Stimulated activated memory B cell treated with anti-CD40 and anti-IgM and Interleukin-4, amounts not matched to agents 10 μg/mL and 1 μg/mL and 100 μg/mL, for 72 hours (primary cell): Measurements from ENCODE around the gene RAB3A.
A peak's percentile ranks its signal among the peaks of the same experiment; 100 is the strongest.
"Not testable (repeated sequence)": the region's sequence is repeated elsewhere in the genome, so short reads cannot be mapped to it uniquely, and the experiment has no call there.

ENCODE experiments used
- ATAC-seq: fragments of 150-1000 bp; cut with Tn5 transposase; 2 replicates; pipeline ENCODE4 v1.10.0; 2021
- H3K27ac Mint-ChIP-seq: one replicate; pipeline ENCODE4 v1.8.0; 2022; ENCODE audit warnings: mild to moderate bottlenecking, mixed read lengths
- H3K27me3 Mint-ChIP-seq: one replicate; pipeline ENCODE4 v1.8.0; 2022; ENCODE audit warnings: mixed read lengths
- H3K36me3 Mint-ChIP-seq: one replicate; pipeline ENCODE4 v1.8.0; 2022; ENCODE audit warnings: mixed read lengths
- H3K4me1 Mint-ChIP-seq: one replicate; pipeline ENCODE4 v1.8.0; 2022; ENCODE audit warnings: mixed read lengths
- H3K4me3 Mint-ChIP-seq: one replicate; pipeline ENCODE4 v1.8.0; 2022; ENCODE audit warnings: mild to moderate bottlenecking, moderate library complexity, mixed read lengths
- H3K9me3 Mint-ChIP-seq: one replicate; pipeline ENCODE4 v1.8.0; 2022; ENCODE audit warnings: mixed read lengths

RAB3A gene

GRCh38 chr19:18214779-18215433 is 11.1 kb upstream of the RAB3A start:
- H3K27ac Mint-ChIP-seq, result peak overlapping the region; percentile 33
- peak; percentile 44 for ATAC-seq

GRCh38 chr19:18211683-18212082 is 7.8 kb upstream of the RAB3A start:
- H3K36me3 Mint-ChIP-seq, result no peaks in the 10 kb centered on the region
- ATAC-seq, result no peak
- H3K9me3 Mint-ChIP-seq, result no peaks in the 10 kb centered on the region
- peaks cover 4% of the 10 kb centered on the region for H3K4me1 Mint-ChIP-seq
- H3K4me3 Mint-ChIP-seq, result no peak overlapping the region
- no peak overlapping the region for H3K27ac Mint-ChIP-seq
- peaks cover 43% of the 10 kb centered on the region for H3K27me3 Mint-ChIP-seq

More at GRCh38 chr19:18214779-18215433, 11.1 kb upstream of the RAB3A start:
- H3K27me3 Mint-ChIP-seq, result peaks cover 36% of the 10 kb centered on the region
- no peaks in the 10 kb centered on the region for H3K36me3 Mint-ChIP-seq
- H3K4me1 Mint-ChIP-seq, result no peaks in the 10 kb centered on the region
- H3K4me3 Mint-ChIP-seq, result no peak overlapping the region
- no peaks in the 10 kb centered on the region for H3K9me3 Mint-ChIP-seq

GRCh38 chr19:18209912-18210311 is 6.1 kb upstream of the RAB3A start:
- not testable (repeated sequence) for H3K27ac Mint-ChIP-seq, H3K4me3 Mint-ChIP-seq, H3K9me3 Mint-ChIP-seq, H3K36me3 Mint-ChIP-seq, H3K4me1 Mint-ChIP-seq, ATAC-seq
- peaks cover 43% of the 10 kb centered on the region for H3K27me3 Mint-ChIP-seq

GRCh38 chr19:18208098-18208951 is 4.5 kb upstream of the RAB3A start:
- ATAC-seq, result no peak
- Mint-ChIP-seq H3K4me3 (no peak overlapping the region), H3K36me3 (no peaks in the 10 kb centered on the region), H3K27ac (peak overlapping the region; percentile 33), H3K9me3 (no peaks in the 10 kb centered on the region), H3K4me1 (peaks cover 19% of the 10 kb centered on the region), H3K27me3 (peaks cover 34% of the 10 kb centered on the region)

- no peaks in the 10 kb centered on the region for H3K9me3 Mint-ChIP-seq
- peaks cover 23% of the 10 kb centered on the region for H3K27me3 Mint-ChIP-seq
- no peak overlapping the region for H3K4me3 Mint-ChIP-seq
Observed at GRCh38 chr19:18206018-18206417, 2.2 kb upstream of the RAB3A start.

GRCh38 chr19:18205200-18205892 is 1.5 kb upstream of the RAB3A start:
- H3K4me1 Mint-ChIP-seq, result peaks cover 44% of the 10 kb centered on the region
- peak overlapping the region; percentile 86 for H3K4me3 Mint-ChIP-seq
- H3K36me3 Mint-ChIP-seq, result peaks cover 6% of the 10 kb centered on the region
- peak; percentile 13 for ATAC-seq
- H3K27me3 Mint-ChIP-seq, result peaks cover 17% of the 10 kb centered on the region
- H3K9me3 Mint-ChIP-seq, result no peaks in the 10 kb centered on the region
- H3K27ac Mint-ChIP-seq, result peak overlapping the region; percentile 81

More at GRCh38 chr19:18206018-18206417, 2.2 kb upstream of the RAB3A start:
- Mint-ChIP-seq H3K4me1 (peaks cover 40% of the 10 kb centered on the region), H3K36me3 (peaks cover 6% of the 10 kb centered on the region), H3K27ac (no peak overlapping the region)
- ATAC-seq, result no peak

- peak overlapping the region; percentile 81 for H3K27ac Mint-ChIP-seq
- H3K27me3 Mint-ChIP-seq, result peaks cover 9% of the 10 kb centered on the region
- H3K36me3 Mint-ChIP-seq, result peaks cover 6% of the 10 kb centered on the region
- peak; percentile 31 for ATAC-seq
- H3K4me1 Mint-ChIP-seq, result peaks cover 44% of the 10 kb centered on the region
- H3K4me3 Mint-ChIP-seq, result peak overlapping the region; percentile 86
- no peaks in the 10 kb centered on the region for H3K9me3 Mint-ChIP-seq
Observed at GRCh38 chr19:18204394-18205199, 755 bp upstream of the RAB3A start.

GRCh38 chr19:18203408-18203862 is 407 bp downstream of the RAB3A start:
- peak overlapping the region; percentile 81 for H3K27ac Mint-ChIP-seq
- ATAC-seq, result peak; percentile 25
- H3K36me3 Mint-ChIP-seq, result peaks cover 10% of the 10 kb centered on the region
- peaks cover 41% of the 10 kb centered on the region for H3K4me1 Mint-ChIP-seq
- H3K9me3 Mint-ChIP-seq, result no peaks in the 10 kb centered on the region
- H3K4me3 Mint-ChIP-seq, result peak overlapping the region; percentile 86
- peaks cover 2% of the 10 kb centered on the region for H3K27me3 Mint-ChIP-seq

- Mint-ChIP-seq H3K4me1 (peaks cover 40% of the 10 kb centered on the region), H3K4me3 (peak overlapping the region; percentile 86), H3K27me3 (no peaks in the 10 kb centered on the region), H3K9me3 (no peaks in the 10 kb centered on the region), H3K36me3 (peaks cover 15% of the 10 kb centered on the region), H3K27ac (peak overlapping the region; percentile 81)
- no peak for ATAC-seq
Observed at GRCh38 chr19:18202778-18203407, 949 bp downstream of the RAB3A start.

- peak overlapping the region; percentile 55 for H3K4me3 Mint-ChIP-seq
- H3K27ac Mint-ChIP-seq, result no peak overlapping the region
- no peak for ATAC-seq
- H3K27me3 Mint-ChIP-seq, result no peaks in the 10 kb centered on the region
- H3K9me3 Mint-ChIP-seq, result no peaks in the 10 kb centered on the region
- peaks cover 40% of the 10 kb centered on the region for H3K4me1 Mint-ChIP-seq
- H3K36me3 Mint-ChIP-seq, result peaks cover 17% of the 10 kb centered on the region
Observed at GRCh38 chr19:18202397-18202777, 1.5 kb downstream of the RAB3A start.

GRCh38 chr19:18198374-18198773 is 5.5 kb downstream of the RAB3A start:
- H3K36me3 Mint-ChIP-seq, result peaks cover 28% of the 10 kb centered on the region
- H3K4me1 Mint-ChIP-seq, result peaks cover 49% of the 10 kb centered on the region
- no peaks in the 10 kb centered on the region for H3K27me3 Mint-ChIP-seq
- no peak overlapping the region for H3K4me3 Mint-ChIP-seq
- H3K9me3 Mint-ChIP-seq, result no peaks in the 10 kb centered on the region
- no peak for ATAC-seq
- peak overlapping the region; percentile 4 for H3K27ac Mint-ChIP-seq

- H3K36me3 Mint-ChIP-seq, result peaks cover 28% of the 10 kb centered on the region
- H3K4me1 Mint-ChIP-seq, result peaks cover 45% of the 10 kb centered on the region
- H3K4me3 Mint-ChIP-seq, result no peak overlapping the region
- no peak overlapping the region for H3K27ac Mint-ChIP-seq
- no peaks in the 10 kb centered on the region for H3K27me3 Mint-ChIP-seq
- no peak for ATAC-seq
- no peaks in the 10 kb centered on the region for H3K9me3 Mint-ChIP-seq
Observed at GRCh38 chr19:18197941-18198340, 5.9 kb downstream of the RAB3A start.

GRCh38 chr19:18197306-18197705 is 6.5 kb downstream of the RAB3A start:
- Mint-ChIP-seq H3K4me1 (peaks cover 39% of the 10 kb centered on the region), H3K4me3 (no peak overlapping the region), H3K36me3 (peaks cover 28% of the 10 kb centered on the region), H3K27ac (no peak overlapping the region), H3K9me3 (no peaks in the 10 kb centered on the region), H3K27me3 (no peaks in the 10 kb centered on the region)
- ATAC-seq, result no peak

GRCh38 chr19:18196511-18196845 is 7.4 kb downstream of the RAB3A start:
- no peak for ATAC-seq
- H3K36me3 Mint-ChIP-seq, result peaks cover 24% of the 10 kb centered on the region
- H3K27me3 Mint-ChIP-seq, result no peaks in the 10 kb centered on the region
- no peak overlapping the region for H3K27ac Mint-ChIP-seq
- peaks cover 37% of the 10 kb centered on the region for H3K4me1 Mint-ChIP-seq
- no peak overlapping the region for H3K4me3 Mint-ChIP-seq
- no peaks in the 10 kb centered on the region for H3K9me3 Mint-ChIP-seq
